Right cardiac atrium (tissue), 5 donors: ENCODE measurements around the gene NLRX1. TPM values are rescaled to one million over a fixed set of nuclear protein-coding genes. Genes with fewer than 3 reads are reported as not detected.
"Not testable (repeated sequence)": the region's sequence is repeated elsewhere in the genome, so short reads cannot be mapped to it uniquely, and the experiment has no call there.

Experiments
- ATAC-seq, 2 donors: fragments of 200-7000 bp; cut with Tn5 transposase; one replicate each; pipeline versions ENCODE4 v1.8.0 to v1.9.1; 2020; ENCODE audit warnings: moderate library complexity in 2 of 2, mild to moderate bottlenecking in 1 of 2
- DNase-seq, 3 donors: peaks; one replicate each; pipeline ENCODE4 v3.0.0-alpha.2; 2020
- H3K27ac ChIP-seq: one replicate; pipeline ENCODE4 v1.5.1; 2013; ENCODE audit warnings: mild to moderate bottlenecking, low read length, control low read depth, moderate library complexity
- H3K27me3 ChIP-seq: one replicate; pipeline ENCODE4 v1.6.1; 2013; ENCODE audit not compliant: control insufficient read depth, insufficient read depth
- H3K4me1 ChIP-seq: one replicate; pipeline ENCODE4 v1.6.1; 2013; ENCODE audit warnings: low read length; ENCODE audit not compliant: control insufficient read depth, insufficient read depth
- H3K4me3 ChIP-seq: one replicate; pipeline ENCODE4 v1.5.1; 2013; ENCODE audit warnings: low read length, control low read depth
- H3K9me3 ChIP-seq: one replicate; pipeline ENCODE4 v1.6.1; 2013; ENCODE audit warnings: low read length; ENCODE audit not compliant: control insufficient read depth
- WGBS: extraction: QIAGEN DNeasy Blood & Tissue Kit; methylation state at CpG from one replicate; pipeline ENCODE4 v1.1.7; 2013; 5-methylcytosine and 5-hydroxymethylcytosine counted together
- intact Hi-C, 4 donors: fragments of 100-400 bp; cut with DNase I; formaldehyde crosslinking; loops; one replicate each; pipeline versions ENCODE4 v1.11.0 to v1.14.0; 2022 to 2023
- polyA plus RNA-seq: library from polyadenylated mRNA; stranded (reverse); fragments of 200-250 nt; gene quantifications from one replicate; pipeline ENCODE4 v1.2.3, GENCODE V29; 2013
- total RNA-seq, 4 donors: library from RNA; stranded (reverse); fragmentation: NEBNext Ultra II Directional; extraction: Animal tissue kit (Norgen Biotek cat#: 25700); gene quantifications; one replicate each; pipeline ENCODE4 v1.2.1, GENCODE V29; 2021
- donor health status: healthy with polysubstance abuse.
- donor health status: DM: no; HTN: yes; CAD: no.
- donor health status: DM: no; HTN: no; CAD: no.
- donor health status: DM: no; HTN: yes; CAD: no; lungs with severe emphysema.
- donor health status: DM: yes; HTN: yes; CAD: no.

The NLRX1 gene
- total and polyA plus RNA-seq, 5 donors = 12.8 to 25.2 (median 20.7) TPM

DNA sequence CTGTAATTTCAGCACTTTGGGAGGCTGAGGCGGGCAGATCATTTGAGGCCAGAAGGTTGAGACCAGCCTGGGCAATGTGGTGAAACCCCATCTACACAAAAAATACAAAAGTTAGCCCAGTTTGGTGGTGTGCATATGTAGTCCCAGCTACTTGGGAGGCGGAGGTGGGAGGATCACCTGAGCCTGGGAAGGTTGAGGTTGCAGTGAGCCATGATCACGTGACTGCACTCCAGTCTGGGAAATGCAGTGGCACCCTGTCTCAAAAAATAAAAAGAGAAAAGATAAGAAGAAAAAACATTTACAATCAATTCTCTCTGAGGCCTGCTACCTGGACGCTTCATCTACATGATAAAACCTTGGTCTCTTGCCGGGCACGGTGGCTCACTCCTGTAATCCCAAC is 30.4 kb downstream of the NLRX1 start:
- ATAC-seq (no peak), DNase-seq (no peak)
- no peak overlapping the region for H3K27ac ChIP-seq
- 87% methylated on average over 6 of the region's 6 CpGs for WGBS
- no peaks in the 10 kb centered on the region for H3K27me3 ChIP-seq
- intact Hi-C loops = loop anchor here in 1 of 4 donors (10.0 kb wide), 1 partner anchor 276 kb away; no protein-coding TSS in a partner anchor
- no peaks in the 10 kb centered on the region for H3K4me1 ChIP-seq
- H3K9me3 ChIP-seq = no peaks in the 10 kb centered on the region
- H3K4me3 ChIP-seq = no peak overlapping the region

GRCh38 chr11:119201236-119201635 is 32.7 kb downstream of the NLRX1 start:
- DNase-seq, H3K4me3 ChIP-seq, H3K9me3 ChIP-seq, H3K4me1 ChIP-seq, ATAC-seq, H3K27ac ChIP-seq, H3K27me3 ChIP-seq: not testable (repeated sequence)
- intact Hi-C loops = loop anchor here in 3 of 4 donors (10.0 kb wide), 4 partner anchors 64 to 124 kb away; partner anchors contain the start of gene MCAM (in 1 of the 3)
- WGBS = 82% methylated on average over 5 of the region's 5 CpGs

DNA sequence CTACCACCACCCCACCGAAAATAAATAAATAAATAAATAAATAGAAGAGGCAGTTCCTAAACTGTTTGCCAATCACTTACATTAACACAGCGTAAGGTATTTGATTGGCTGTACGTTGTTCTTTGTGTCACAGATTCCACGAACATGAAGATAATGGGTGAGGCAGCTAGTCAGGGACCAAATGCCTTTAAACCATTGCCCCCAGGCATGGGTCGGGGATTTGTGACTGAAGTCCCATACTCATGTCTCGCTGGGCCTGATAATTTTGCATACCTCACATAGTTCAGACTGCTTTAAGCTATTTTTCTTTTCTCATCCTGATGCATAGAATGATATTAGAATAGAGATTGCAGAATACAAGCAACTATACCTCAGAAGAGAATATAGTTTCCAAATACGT is 34.0 kb downstream of the NLRX1 start:
- WGBS = 86% methylated on average over 7 of the region's 7 CpGs
- intact Hi-C loops = loop anchor here in 3 of 4 donors (10.0 kb wide), 4 partner anchors 62 to 122 kb away; partner anchors contain the start of gene MCAM (in 1 of the 3)

DNA sequence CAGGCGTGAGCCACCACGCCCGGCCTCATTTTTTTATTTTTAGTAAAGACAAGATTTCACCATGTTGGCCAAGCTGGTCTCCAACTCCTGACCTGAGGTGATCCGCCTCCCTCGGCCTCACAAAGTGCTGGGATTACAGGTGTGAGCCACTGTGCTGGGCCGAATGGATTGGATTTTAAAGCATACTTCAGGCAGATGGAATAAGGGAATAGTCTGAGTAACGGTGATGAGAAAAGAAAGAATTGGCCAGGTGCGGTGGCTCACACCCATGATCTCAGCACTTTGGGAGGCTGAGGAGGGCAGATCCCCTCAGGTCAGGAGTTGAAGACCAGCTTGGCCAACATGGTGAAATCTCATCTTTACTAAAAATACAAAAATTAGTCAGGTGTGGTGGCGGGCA is 35.5 kb downstream of the NLRX1 start:
- ATAC-seq (no peak), DNase-seq (no peak)
- H3K27ac ChIP-seq = no peak overlapping the region
- intact Hi-C loops = loop anchor here in 3 of 4 donors (10.0 kb wide), 4 partner anchors 61 to 121 kb away; partner anchors contain the start of gene MCAM (in 1 of the 3)
- H3K27me3 ChIP-seq = no peaks in the 10 kb centered on the region
- WGBS = 93% methylated on average over 9 of the region's 9 CpGs
- no peaks in the 10 kb centered on the region for H3K4me1 ChIP-seq
- H3K4me3 ChIP-seq = no peak overlapping the region
- H3K9me3 ChIP-seq = no peaks in the 10 kb centered on the region

More for the DNA sequence above, 34.0 kb downstream of the NLRX1 start:
- Histone ChIP-seq H3K4me3 (no peak overlapping the region), H3K27me3 (no peaks in the 10 kb centered on the region), H3K27ac (no peak overlapping the region), H3K4me1 (no peaks in the 10 kb centered on the region), H3K9me3 (no peaks in the 10 kb centered on the region)
- ATAC-seq (no peak), DNase-seq (no peak)

DNA sequence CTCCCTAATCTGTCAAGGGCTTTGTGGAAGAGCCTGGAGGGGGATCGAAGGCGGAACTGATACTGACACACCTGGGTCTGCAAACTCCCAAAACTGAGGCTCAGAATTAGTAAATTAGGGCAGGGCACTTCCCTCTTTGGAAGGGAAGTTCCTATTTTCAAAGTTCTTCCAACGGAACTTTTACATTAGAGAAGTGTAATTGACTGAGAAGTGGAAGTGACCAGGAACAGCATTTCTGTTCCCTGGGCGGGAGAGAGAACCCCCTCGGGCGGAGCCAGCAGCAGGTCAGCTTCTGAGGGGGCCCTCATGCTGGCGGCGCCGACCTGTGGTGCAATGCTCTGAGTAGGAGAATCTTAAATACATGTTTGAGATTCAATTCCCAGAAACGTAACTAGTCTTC is 36.6 kb downstream of the NLRX1 start:
- H3K27me3 ChIP-seq = no peaks in the 10 kb centered on the region
- H3K4me1 ChIP-seq = no peaks in the 10 kb centered on the region
- no peaks in the 10 kb centered on the region for H3K9me3 ChIP-seq
- intact Hi-C loops = loop anchor here in 3 of 4 donors (10.0 kb wide), 4 partner anchors 60 to 120 kb away; partner anchors contain the start of gene MCAM (in 1 of the 3)
- 50% methylated on average over 10 of the region's 10 CpGs for WGBS
- H3K27ac ChIP-seq = no peak overlapping the region
- DNase-seq = peak in 2 of 3 donors; percentile 39 to 74
- no peak for ATAC-seq
- H3K4me3 ChIP-seq = peak overlapping the region; percentile 77

GRCh38 chr11:119205574-119206510 is 37.3 kb downstream of the NLRX1 start, which contains the start of gene CBL:
Gene CBL, plus strand, starts transcription at chr11:119206339. Its CDS starts 79 bp downstream, at chr11:119206418.
- no peaks in the 10 kb centered on the region for H3K4me1 ChIP-seq
- peak within 1 kb of the TSS; percentile 77 for H3K4me3 ChIP-seq
- H3K27ac ChIP-seq = peak within 1 kb of the TSS; percentile 69
- 1% methylated on average over 88 of the region's 88 CpGs for WGBS
- H3K9me3 ChIP-seq = no peaks in the 10 kb centered on the region
- peak; percentile 96 for ATAC-seq
- H3K27me3 ChIP-seq = no peaks in the 10 kb centered on the region
- DNase-seq = peak; percentile 95 to 98 (median 97)
- intact Hi-C loops = loop anchor here in 3 of 4 donors (10.0 kb wide), 4 partner anchors 59 to 119 kb away; partner anchors contain the start of gene MCAM (in 1 of the 3)

DNA sequence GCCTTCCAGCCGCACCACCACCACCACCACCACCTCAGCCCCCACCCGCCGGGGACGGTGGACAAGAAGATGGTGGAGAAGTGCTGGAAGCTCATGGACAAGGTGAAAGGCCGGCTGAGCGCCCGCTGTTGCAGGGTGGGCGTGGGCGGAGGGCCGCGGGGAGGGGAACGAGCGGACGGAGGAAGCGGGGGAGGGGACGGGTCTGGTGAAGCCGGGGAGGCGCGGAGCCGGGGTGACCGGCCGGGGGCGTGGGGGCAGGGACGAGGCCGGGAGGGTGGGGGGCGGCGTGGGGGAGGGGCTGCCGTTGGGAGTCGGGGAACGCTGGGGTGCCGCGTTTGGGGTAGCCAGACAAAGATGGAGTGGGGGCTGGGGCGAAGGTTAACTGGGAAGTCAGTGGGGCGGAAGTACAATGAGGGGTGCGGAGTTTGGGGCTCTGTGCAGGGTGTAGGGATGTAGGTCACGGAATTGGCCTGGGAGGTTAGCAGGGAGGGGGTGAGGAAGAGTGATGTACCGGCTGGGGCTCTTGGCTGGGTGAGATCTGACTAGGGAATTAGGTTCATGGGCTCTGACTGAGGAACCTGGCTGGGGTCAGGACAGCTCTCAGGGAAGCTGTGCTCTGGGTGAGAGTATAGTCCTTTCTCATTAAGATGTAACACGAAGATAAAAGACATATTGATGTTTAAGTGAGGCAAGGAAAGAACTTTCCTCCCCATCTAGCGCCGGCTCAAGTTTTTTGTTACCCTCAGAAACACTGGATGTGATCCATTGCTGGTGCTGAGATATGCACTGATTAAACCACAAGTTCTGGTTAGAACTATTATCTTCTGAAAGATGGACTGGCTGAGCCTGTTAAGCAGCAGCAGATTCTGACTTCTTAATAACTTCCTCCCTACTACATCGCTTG is 38.2 kb downstream of the NLRX1 start:
- no peaks in the 10 kb centered on the region for H3K9me3 ChIP-seq
- intact Hi-C loops = loop anchor here in 3 of 4 donors (10.0 kb wide), 4 partner anchors 58 to 118 kb away; partner anchors contain the start of gene MCAM (in 1 of the 3)
- H3K27me3 ChIP-seq = no peaks in the 10 kb centered on the region
- ATAC-seq = peak; percentile 41 to 61
- peak overlapping the region; percentile 77 for H3K4me3 ChIP-seq
- peak overlapping the region; percentile 69 for H3K27ac ChIP-seq
- H3K4me1 ChIP-seq = no peaks in the 10 kb centered on the region
- peak; percentile 64 to 87 (median 81) for DNase-seq
- 1% methylated on average over 40 of the region's 41 CpGs for WGBS

GRCh38 chr11:119207415-119207960 is 39.0 kb downstream of the NLRX1 start:
- Histone ChIP-seq H3K4me1 (no peaks in the 10 kb centered on the region), H3K27ac (no peak overlapping the region), H3K9me3 (no peaks in the 10 kb centered on the region), H3K4me3 (peak overlapping the region; percentile 77), H3K27me3 (no peaks in the 10 kb centered on the region)
- intact Hi-C loops = loop anchor here in 3 of 4 donors (10.0 kb wide), 4 partner anchors 57 to 117 kb away; partner anchors contain the start of gene MCAM (in 1 of the 3)
- no peak for DNase-seq
- WGBS = 19% methylated on average over 11 of the region's 11 CpGs
- ATAC-seq = no peak

DNA sequence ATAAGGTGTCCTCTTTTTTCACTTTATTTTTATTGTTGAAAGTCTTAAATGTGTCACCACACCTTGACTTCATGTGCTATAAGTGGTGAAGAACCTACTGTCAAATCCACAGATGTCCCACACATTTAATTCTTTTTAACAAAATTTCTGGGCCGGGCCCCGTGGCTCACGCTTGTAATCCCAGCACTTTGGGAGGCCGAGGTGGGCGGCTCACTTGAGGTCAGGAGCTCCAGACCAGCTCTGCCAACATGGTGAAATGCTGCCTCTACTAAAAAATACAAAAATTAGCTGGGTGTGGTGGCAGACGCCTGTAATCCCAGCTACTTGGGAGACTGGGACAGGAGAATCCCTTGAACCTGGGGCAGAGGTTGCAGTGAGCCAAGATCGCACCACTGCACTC is 40.7 kb downstream of the NLRX1 start:
- H3K4me1 ChIP-seq = peaks cover 2% of the 10 kb centered on the region
- H3K27ac ChIP-seq = no peak overlapping the region
- no peaks in the 10 kb centered on the region for H3K9me3 ChIP-seq
- intact Hi-C loops = loop anchor here in 3 of 4 donors (10.0 kb wide), 4 partner anchors 56 to 116 kb away; partner anchors contain the start of gene MCAM (in 1 of the 3)
- no peak overlapping the region for H3K4me3 ChIP-seq
- ATAC-seq (no peak), DNase-seq (no peak)
- WGBS = 86% methylated on average over 7 of the region's 7 CpGs
- H3K27me3 ChIP-seq = no peaks in the 10 kb centered on the region

GRCh38 chr11:119210050-119210449 is 41.5 kb downstream of the NLRX1 start:
- no peak overlapping the region for H3K4me3 ChIP-seq
- intact Hi-C loops = no loop called here
- 76% methylated on average over 3 of the region's 3 CpGs for WGBS
- ATAC-seq (no peak), DNase-seq (no peak)
- peaks cover 2% of the 10 kb centered on the region for H3K4me1 ChIP-seq
- no peaks in the 10 kb centered on the region for H3K9me3 ChIP-seq
- no peak overlapping the region for H3K27ac ChIP-seq
- H3K27me3 ChIP-seq = no peaks in the 10 kb centered on the region
